GM19035 (cell line): ENCODE data around the gene LRRC4B.
A peak's percentile ranks its signal among the peaks of the same experiment; 100 is the strongest.
"Not testable (repeated sequence)": the region's sequence is repeated elsewhere in the genome, so short reads cannot be mapped to it uniquely, and the experiment has no call there.

Source experiments
- ATAC-seq: cut with Tn5 transposase; IDR thresholded peaks from one replicate; pipeline ENCODE4 v1.9.1; 2021; ENCODE audit not compliant: unreplicated experiment

Gene LRRC4B

GRCh38 chr19:50531171-50531612 lies 37.0 kb downstream of the LRRC4B start:
- no peak for ATAC-seq

GRCh38 chr19:50528052-50528451 lies 40.2 kb downstream of the LRRC4B start:
- ATAC-seq: not testable (repeated sequence)

- ATAC-seq: no peak
Measured at GRCh38 chr19:50522881-50523280, 45.4 kb downstream of the LRRC4B start.

- no peak for ATAC-seq
Measured at GRCh38 chr19:50520822-50521465, 47.3 kb downstream of the LRRC4B start.

- ATAC-seq: no peak
Measured at GRCh38 chr19:50519006-50519575, 49.1 kb downstream of the LRRC4B start.

- ATAC-seq: no peak
Measured at GRCh38 chr19:50518091-50519005, 49.9 kb downstream of the LRRC4B start.

- no peak for ATAC-seq
Measured at GRCh38 chr19:50517704-50518075, 50.5 kb downstream of the LRRC4B start.

GRCh38 chr19:50516964-50517703 lies 51.1 kb downstream of the LRRC4B start:
- no peak for ATAC-seq

- no peak for ATAC-seq
Measured at GRCh38 chr19:50516456-50516855, 51.8 kb downstream of the LRRC4B start.

GRCh38 chr19:50515168-50515561 lies 53.1 kb downstream of the LRRC4B start:
- ATAC-seq: no peak

GRCh38 chr19:50514346-50515167 lies 53.7 kb downstream of the LRRC4B start:
- no peak for ATAC-seq

- no peak for ATAC-seq
Measured at GRCh38 chr19:50513746-50514345, 54.4 kb downstream of the LRRC4B start, which contains the start of gene ASPDH. Gene ASPDH (minus strand): TSS chr19:50513913. CDS start chr19:50513823, 90 bp downstream.

- no peak for ATAC-seq
Measured at GRCh38 chr19:50512999-50513745, 55.1 kb downstream of the LRRC4B start.

- ATAC-seq: no peak
Measured at GRCh38 chr19:50512112-50512998, 55.9 kb downstream of the LRRC4B start.

GRCh38 chr19:50511069-50511822 lies 57.0 kb downstream of the LRRC4B start, which contains the start of gene JOSD2:
Gene JOSD2 (minus strand): TSS chr19:50511191. CDS start chr19:50510431, 760 bp downstream.
- ATAC-seq: peak; percentile 83

GRCh38 chr19:50510700-50511068 lies 57.6 kb downstream of the LRRC4B start:
- no peak for ATAC-seq

GRCh38 chr19:50510121-50510670 lies 58.0 kb downstream of the LRRC4B start:
- no peak for ATAC-seq
